ENCODE measurements around the gene NKTR.

NKTR gene

DNA sequence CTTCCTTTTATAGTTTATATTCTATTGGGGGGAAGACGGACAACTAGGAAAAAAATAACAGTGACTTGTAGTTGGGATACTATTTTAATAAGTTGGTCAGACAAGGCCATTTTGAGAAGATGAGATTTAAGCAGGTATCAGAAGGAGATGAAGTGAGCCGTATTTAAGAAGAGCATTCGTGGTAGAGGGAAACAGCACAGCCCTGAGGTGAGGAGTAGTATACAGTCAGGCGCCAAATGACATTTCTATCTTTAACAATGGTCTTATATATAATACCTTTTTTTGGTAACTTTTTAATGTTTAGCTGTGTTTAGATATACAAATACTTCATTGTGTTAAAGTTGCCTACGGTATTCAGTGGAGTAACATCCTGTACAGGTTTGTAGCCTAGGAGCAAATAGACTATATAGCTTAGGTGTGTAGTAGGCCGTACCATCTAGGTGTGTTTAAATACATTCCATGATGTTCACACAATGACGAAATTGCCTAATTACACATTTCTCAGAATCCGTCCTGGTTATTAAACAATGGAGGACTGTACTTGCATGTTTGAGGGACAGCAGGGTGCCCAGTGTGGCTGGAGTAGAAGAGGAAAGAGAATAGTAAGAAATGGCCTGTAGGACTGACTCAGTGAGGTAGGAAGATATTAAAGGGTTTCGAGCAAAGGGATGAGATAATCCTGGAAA lies 1.6 kb downstream of the NKTR start:
- peak; percentile 36 for FAIRE-seq
- TF ChIP-seq TAF1 (IDR thresholded peaks at IDR 0.05; ENCODE audit: borderline replicate concordance, low read depth, low read length) (no peak), POLR2A (IDR thresholded peaks at IDR 0.05; ENCODE audit: low read depth, low read length) (no peak), POLR2AphosphoS5 (IDR thresholded peaks at IDR 0.05; ENCODE audit: low read depth, low read length) (no peak)
- no peak for DNase-seq (ENCODE audit: insufficient read length)

DNA sequence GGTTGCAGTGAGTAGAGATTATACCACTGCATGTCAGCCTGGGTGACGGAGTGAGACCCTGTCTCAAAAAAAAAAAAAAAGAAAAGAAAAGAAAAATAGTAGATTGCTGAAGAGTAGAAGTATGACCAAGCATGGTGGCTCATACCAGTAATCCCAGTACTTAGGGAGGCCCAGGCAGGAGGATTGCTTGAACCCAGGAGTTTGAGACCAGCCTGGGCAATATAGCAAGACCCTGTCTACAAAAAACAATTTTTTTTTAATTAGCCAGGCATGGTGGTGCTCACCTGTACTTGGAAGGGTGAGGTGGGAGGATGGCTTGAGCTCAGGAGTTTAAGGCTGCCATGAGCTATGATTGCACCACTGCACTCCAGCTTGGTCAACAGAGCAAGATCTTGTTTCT lies 2.5 kb downstream of the NKTR start:
- DNase-seq (ENCODE audit: insufficient read length) (no peak), FAIRE-seq (no peak)
- TF ChIP-seq POLR2A (IDR thresholded peaks at IDR 0.05; ENCODE audit: low read depth, low read length) = no peak
- no peak for TF ChIP-seq TAF1 (IDR thresholded peaks at IDR 0.05; ENCODE audit: borderline replicate concordance, low read depth, low read length)
- no peak for TF ChIP-seq POLR2AphosphoS5 (IDR thresholded peaks at IDR 0.05; ENCODE audit: low read depth, low read length)

DNA sequence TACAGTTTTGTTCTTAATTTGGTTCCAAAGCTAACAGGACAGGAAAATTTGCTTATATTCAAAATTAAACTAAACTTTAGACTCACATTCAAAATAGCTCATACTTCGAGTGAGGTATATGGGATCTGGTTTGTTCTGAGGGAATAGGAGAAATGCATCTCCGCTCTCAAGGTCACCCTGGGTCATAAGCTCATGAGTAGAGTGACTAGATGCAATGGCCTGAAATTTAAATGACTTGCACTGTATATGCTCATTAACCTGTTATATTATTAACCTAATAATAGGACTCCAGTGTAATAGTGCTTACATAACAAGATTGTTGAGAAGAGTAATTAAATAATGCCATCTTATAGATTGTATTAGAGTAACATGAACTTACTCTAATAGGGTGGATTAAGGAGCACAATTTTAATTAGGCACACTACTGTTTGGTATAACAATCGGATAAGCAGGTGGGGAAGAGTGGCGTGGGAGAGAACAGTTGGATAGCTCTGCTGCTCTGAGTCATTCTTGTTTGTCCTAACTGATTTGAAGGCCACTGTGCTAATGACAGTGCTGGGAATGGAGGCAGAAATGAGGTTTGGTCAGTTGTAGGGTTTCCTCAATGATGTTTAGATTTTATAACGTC lies 5.2 kb downstream of the NKTR start:
- no peak for TF ChIP-seq POLR2AphosphoS5 (IDR thresholded peaks at IDR 0.05; ENCODE audit: low read depth, low read length)
- TF ChIP-seq POLR2A (IDR thresholded peaks at IDR 0.05; ENCODE audit: low read depth, low read length) = no peak
- no peak for TF ChIP-seq TAF1 (IDR thresholded peaks at IDR 0.05; ENCODE audit: borderline replicate concordance, low read depth, low read length)
- FAIRE-seq (no peak), DNase-seq (ENCODE audit: insufficient read length) (no peak)

DNA sequence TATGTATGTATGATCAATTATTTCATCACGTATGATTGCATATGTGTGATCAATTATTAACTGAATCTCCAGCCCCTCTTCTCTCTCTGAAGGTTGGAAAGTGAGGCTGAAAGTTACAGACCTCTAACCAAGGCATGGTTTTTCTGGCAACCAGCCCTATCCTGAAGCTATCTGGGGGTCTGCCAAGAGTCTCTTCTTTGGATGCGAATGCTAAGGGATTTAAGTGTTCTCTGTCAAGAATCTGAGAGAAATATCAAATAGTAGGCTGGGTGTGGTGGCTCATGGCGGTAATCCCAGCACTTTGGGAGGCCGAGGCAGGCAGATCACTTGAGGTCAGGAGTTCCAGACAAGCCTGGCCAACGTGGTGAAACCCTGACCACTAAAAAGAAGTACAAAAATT lies 8.1 kb downstream of the NKTR start:
- TF ChIP-seq POLR2A (IDR thresholded peaks at IDR 0.05; ENCODE audit: low read depth, low read length) (no peak), TAF1 (IDR thresholded peaks at IDR 0.05; ENCODE audit: borderline replicate concordance, low read depth, low read length) (no peak), POLR2AphosphoS5 (IDR thresholded peaks at IDR 0.05; ENCODE audit: low read depth, low read length) (no peak)
- no peak for DNase-seq (ENCODE audit: insufficient read length)
- no peak for FAIRE-seq

DNA sequence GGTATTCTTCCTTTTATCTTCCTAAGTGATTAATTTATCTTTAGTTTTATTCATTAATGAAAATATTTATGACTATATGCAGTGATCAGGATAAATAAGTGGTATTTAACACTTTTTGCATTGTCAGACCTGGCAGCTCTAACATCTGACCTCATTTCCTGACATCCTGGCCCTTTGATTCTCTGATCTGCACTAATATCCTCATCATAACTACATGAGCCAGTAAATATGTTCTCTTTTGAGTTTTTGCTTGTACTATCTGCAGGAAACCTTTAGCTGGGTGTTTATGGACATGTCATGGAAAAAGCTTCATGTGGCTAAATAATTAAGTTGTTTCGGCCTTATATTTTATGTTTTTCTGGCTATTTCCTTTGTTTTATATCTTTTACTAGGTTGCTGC lies 10.5 kb downstream of the NKTR start:
- DNase-seq (ENCODE audit: insufficient read length) (no peak), FAIRE-seq (no peak)
- TF ChIP-seq POLR2A (IDR thresholded peaks at IDR 0.05; ENCODE audit: low read depth, low read length) (no peak), TAF1 (IDR thresholded peaks at IDR 0.05; ENCODE audit: borderline replicate concordance, low read depth, low read length) (no peak), POLR2AphosphoS5 (IDR thresholded peaks at IDR 0.05; ENCODE audit: low read depth, low read length) (no peak)

DNA sequence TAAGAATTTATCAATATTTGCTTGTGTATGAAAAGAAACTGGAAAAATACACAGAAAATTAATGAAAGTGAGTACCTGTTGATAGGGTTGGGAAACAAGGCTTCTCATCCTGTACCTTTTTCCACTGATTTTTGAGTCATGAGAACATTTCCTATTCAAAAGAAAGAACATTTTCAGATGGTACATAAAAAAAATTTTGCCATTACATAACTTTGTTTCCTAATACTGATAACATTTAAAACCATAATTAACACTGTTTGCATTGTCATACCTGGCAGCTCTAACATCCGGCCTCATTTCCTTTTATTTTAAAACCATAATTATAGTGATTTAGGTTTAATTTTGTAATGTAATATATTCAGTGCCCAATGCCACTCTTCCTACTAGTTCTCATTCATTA lies 11.7 kb downstream of the NKTR start:
- DNase-seq (ENCODE audit: insufficient read length) = no peak
- FAIRE-seq = no peak
- no peak for TF ChIP-seq TAF1 (IDR thresholded peaks at IDR 0.05; ENCODE audit: borderline replicate concordance, low read depth, low read length)
- TF ChIP-seq POLR2AphosphoS5 (IDR thresholded peaks at IDR 0.05; ENCODE audit: low read depth, low read length) = no peak
- TF ChIP-seq POLR2A (IDR thresholded peaks at IDR 0.05; ENCODE audit: low read depth, low read length) = no peak

DNA sequence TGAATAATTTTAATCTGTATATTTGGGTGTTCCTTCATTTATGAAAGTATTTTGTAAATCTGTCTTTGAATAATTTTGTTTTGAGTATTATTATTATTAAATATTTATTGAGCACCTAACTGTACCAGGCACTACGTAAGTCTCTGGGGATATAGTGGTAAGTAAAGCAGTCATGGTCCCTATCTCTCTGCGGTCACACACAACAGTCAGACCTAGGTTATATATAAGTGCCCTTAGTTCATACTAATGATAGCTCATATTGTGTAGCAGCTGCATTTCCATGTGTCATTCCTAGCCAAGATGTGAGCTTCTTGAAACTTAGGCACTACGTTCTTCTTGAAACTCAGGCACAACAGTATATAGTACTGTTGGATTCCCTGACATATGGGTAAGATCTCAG lies 12.4 kb downstream of the NKTR start:
- FAIRE-seq (peak; percentile 21), DNase-seq (ENCODE audit: insufficient read length) (no peak)
- TF ChIP-seq POLR2AphosphoS5 (IDR thresholded peaks at IDR 0.05; ENCODE audit: low read depth, low read length) (no peak), POLR2A (IDR thresholded peaks at IDR 0.05; ENCODE audit: low read depth, low read length) (no peak), TAF1 (IDR thresholded peaks at IDR 0.05; ENCODE audit: borderline replicate concordance, low read depth, low read length) (no peak)

DNA sequence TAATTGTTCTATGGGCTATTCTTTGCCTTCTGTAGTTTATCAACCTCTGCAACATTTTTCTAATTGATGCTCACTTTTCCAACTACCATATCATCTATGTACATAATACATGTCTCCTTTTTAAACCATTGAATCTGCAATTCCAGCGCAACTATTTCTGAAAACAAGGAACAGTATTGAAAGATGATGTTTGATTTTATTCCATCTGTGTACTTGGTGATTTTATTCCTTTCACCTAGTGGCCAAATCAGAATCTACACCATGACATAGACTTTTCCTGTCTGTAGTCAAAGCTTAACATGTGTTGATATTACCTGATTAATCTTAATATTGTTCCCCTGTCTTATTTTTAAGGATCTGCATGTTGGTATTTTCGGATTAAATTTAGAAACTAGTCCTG lies 13.0 kb downstream of the NKTR start:
- TF ChIP-seq POLR2A (IDR thresholded peaks at IDR 0.05; ENCODE audit: low read depth, low read length) (no peak), POLR2AphosphoS5 (IDR thresholded peaks at IDR 0.05; ENCODE audit: low read depth, low read length) (no peak), TAF1 (IDR thresholded peaks at IDR 0.05; ENCODE audit: borderline replicate concordance, low read depth, low read length) (no peak)
- DNase-seq (ENCODE audit: insufficient read length) = no peak
- FAIRE-seq = no peak

DNA sequence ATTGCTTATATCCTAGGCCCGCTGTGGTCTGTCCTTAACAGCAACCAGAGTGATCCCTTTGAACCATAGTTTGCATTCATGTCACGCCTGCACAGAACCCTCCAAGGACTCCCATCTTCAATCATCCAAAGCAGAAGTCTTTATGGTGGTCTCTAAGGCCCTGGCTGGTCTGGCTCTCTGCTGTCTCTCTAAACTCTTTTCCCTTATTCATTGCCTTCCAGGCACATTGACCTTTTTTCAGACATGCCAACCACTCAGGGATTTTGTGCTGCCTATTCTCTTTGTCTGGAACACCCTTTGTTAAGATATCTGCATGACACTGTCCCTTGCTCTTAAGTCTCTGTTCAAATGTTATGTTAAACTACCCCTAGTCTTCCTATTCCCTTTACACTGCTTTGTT lies 31.1 kb downstream of the NKTR start:
- no peak for DNase-seq (ENCODE audit: insufficient read length)
- TF ChIP-seq POLR2AphosphoS5 (IDR thresholded peaks at IDR 0.05; ENCODE audit: low read depth, low read length) = no peak
- FAIRE-seq = no peak

DNA sequence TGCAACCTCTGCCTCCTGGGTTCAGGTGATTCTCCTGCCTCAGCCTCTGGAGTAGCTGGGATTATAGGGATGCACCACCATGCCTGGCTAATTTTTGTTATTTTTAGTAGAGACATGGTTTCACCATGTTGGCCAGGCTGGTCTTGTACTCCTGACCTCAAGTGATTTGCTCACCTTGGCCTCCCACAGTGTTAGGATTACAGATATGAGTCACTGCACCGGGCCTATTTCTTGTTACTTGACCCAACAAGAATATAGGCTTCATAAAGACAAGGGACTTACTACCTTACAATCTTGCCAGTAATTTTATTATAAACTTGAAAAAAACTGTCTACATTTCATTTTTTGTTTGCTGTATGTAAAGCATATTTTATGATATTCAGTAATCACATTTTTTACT lies 31.7 kb downstream of the NKTR start:
- DNase-seq (ENCODE audit: insufficient read length) (no peak), FAIRE-seq (no peak)
- TF ChIP-seq POLR2A (IDR thresholded peaks at IDR 0.05; ENCODE audit: low read depth, low read length) (no peak), POLR2AphosphoS5 (IDR thresholded peaks at IDR 0.05; ENCODE audit: low read depth, low read length) (no peak), TAF1 (IDR thresholded peaks at IDR 0.05; ENCODE audit: borderline replicate concordance, low read depth, low read length) (no peak)

DNA sequence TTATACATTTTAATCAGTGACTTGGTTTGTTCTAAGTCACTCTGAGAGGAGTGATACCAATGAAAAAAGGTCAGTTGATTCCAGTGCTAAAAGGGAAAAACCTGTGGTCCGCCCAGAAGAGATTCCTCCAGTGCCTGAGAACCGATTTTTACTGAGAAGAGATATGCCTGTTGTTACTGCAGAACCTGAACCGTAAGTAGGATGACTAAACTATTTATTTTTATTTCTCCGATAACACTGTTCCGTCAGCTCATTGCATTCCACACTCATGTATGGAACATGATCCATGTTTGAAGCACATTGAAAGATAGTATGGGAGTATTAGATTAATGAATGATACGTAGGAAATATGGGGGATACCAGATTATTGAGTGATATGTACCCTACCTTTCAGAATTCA lies 33.1 kb downstream of the NKTR start:
- no peak for FAIRE-seq
- no peak for TF ChIP-seq POLR2AphosphoS5 (IDR thresholded peaks at IDR 0.05; ENCODE audit: low read depth, low read length)
- TF ChIP-seq TAF1 (IDR thresholded peaks at IDR 0.05; ENCODE audit: borderline replicate concordance, low read depth, low read length) = no peak
- TF ChIP-seq POLR2A (IDR thresholded peaks at IDR 0.05; ENCODE audit: low read depth, low read length) = no peak
- no peak for DNase-seq (ENCODE audit: insufficient read length)

DNA sequence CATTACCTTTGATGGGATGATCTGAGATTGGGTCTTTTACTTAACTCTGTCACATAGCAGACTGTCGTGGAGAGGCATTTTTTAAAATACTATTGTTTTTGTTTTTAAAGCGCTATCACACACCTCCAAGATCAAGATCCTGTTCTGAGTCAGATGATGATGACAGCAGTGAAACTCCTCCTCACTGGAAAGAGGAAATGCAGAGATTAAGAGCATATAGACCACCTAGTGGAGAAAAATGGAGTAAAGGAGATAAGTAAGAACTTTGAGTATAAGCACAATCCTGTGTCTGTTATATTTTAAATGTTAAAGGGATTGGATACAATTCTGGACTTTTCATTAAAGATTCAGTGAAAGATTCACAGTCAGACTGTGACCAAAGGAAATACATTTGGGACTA lies 34.6 kb downstream of the NKTR start:
- TF ChIP-seq POLR2AphosphoS5 (IDR thresholded peaks at IDR 0.05; ENCODE audit: low read depth, low read length) (no peak), POLR2A (IDR thresholded peaks at IDR 0.05; ENCODE audit: low read depth, low read length) (no peak), TAF1 (IDR thresholded peaks at IDR 0.05; ENCODE audit: borderline replicate concordance, low read depth, low read length) (no peak)
- DNase-seq (ENCODE audit: insufficient read length) (no peak), FAIRE-seq (peak; percentile 30)
